ENCODE data around the gene POU5F2.

Gene POU5F2, protein sequence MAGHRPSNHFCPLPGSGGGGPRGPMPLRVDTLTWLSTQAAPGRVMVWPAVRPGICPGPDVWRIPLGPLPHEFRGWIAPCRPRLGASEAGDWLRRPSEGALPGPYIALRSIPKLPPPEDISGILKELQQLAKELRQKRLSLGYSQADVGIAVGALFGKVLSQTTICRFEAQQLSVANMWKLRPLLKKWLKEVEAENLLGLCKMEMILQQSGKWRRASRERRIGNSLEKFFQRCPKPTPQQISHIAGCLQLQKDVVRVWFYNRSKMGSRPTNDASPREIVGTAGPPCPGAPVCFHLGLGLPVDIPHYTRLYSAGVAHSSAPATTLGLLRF

DNA sequence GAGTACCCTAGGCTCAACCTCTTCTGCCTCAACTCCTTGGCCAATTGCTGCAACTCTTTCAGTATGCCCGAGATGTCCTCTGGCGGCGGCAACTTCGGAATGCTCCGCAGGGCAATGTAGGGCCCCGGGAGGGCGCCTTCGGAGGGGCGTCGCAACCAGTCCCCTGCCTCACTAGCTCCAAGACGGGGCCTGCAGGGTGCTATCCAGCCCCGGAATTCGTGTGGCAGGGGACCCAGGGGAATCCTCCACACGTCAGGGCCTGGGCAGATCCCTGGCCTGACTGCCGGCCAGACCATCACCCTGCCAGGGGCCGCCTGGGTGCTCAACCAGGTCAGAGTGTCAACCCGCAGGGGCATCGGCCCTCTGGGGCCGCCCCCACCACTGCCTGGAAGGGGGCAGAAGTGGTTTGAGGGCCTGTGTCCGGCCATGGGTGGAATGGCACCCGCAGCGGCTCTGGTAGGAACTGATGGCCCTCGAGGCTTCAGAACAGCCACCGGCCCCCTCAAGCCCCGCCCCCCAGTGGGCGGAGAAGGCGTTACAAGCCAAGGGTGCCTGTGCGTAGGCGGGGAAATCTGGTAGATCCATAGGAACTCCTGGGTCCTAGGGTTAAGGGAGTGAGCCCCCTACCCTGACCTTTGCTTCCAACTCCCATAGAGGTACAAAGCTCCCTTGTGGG is at the start of gene POU5F2:
TSS of gene POU5F2 (minus strand) at position 465 of the 676 bp plus-strand sequence. CDS start at position 428, 37 bp downstream.
- no peak for DNase-seq (ENCODE audit: low read depth in 2 of 2)

DNA sequence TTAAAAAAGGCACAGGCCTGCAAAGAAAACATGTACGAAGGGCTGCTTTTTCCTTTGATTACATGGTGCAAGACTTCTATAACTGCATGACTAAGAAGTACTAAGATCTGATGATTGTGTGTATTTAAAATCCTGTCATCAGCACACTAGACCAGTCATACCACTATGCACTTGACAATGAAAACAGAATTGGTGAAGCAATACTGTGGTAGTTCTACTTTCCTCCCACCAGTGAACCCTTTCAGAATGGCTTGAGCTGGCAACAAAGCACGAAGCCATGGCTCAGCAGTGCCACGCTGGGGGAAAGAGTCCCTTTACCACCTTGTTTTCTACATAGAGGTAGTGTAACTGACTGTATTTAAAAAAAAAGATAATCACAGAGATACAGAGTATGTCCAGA is 49.0 kb upstream of the POU5F2 start:
- DNase-seq (ENCODE audit: low read depth in 2 of 2): no peak

DNA sequence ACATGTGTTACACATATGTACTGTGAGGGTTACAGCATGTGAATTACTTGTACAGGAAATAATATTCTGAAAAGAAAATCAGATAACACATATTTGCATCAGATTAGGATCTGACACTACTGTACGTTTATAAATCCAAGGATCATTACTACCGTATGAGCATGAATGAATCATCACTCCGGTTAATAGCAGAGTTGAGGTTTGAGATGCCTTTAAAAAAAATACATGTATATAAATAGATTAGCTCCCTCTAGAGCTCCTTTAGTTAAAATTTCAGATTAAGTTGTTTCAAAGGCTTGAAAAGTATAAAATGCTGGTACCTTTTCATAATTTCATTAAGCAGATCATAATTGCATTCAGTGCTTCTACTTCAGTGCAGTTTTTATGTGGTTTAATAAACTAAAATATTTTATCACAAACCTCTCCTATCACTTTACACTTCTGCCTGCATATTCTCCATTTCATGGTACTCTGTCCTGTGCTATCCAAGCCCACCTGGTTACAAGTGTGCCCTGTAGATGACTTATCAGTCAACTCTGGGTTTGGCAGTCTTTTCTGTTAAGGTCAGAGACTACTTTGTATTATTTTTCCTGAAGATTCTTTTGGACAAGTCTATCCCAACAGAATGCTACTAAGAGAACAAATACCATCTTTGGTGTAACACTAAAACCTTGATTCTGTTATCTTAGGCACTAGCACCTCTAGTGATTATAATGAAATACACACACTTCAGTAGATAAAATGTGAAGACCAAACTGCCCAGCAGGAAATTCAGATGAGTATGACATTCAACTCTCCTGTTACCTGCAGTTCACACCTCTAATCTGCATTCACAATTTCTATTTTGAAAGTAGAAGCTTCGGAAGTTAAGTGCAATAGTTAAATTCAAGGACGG is 48.0 kb upstream of the POU5F2 start:
- DNase-seq (ENCODE audit: low read depth in 2 of 2): no peak

GRCh38 chr5:93787598-93787997 is 46.2 kb upstream of the POU5F2 start:
- DNase-seq (ENCODE audit: low read depth in 2 of 2): no peak

GRCh38 chr5:93785475-93785874 is 44.1 kb upstream of the POU5F2 start:
- DNase-seq (ENCODE audit: low read depth in 2 of 2): no peak

DNA sequence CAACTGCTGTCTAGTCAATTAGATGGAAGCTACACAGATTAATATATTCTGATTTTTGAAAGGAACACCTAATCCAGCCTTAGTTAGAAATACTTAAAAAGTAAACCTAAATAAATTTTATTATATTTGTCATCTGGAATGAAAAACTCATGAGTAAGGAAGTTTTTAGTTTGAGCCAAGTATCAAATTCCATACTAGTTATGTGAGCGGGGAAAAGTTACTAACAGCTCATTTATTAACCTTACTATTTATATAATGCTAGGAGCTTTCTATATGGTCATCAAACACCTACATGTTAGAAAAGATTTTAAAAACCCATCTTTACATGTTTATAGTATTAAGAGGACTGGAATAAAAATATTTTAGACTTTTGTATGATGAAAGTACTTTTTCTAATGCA is 41.6 kb upstream of the POU5F2 start:
- no peak for DNase-seq (ENCODE audit: low read depth in 2 of 2)

DNA sequence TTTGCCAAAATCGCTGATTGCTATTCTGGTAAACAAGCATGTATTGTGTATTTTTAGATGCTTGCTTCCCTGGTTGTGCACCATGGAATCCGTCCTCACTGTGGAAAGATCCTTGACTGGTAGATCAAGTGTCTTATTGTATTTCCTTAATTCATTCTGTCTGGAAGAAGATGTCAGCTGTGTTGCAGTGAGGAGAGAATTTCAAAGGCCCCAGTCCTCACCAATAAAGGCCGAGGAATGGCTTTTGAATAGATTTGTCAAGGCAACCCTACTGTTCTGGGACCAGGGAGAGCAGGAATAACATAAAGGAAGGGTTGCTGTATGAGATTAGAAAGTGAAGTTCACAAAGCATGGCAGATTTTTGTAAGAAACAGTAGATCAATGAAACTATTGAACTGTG is 36.2 kb upstream of the POU5F2 start:
- no peak for DNase-seq (ENCODE audit: low read depth in 2 of 2)

DNA sequence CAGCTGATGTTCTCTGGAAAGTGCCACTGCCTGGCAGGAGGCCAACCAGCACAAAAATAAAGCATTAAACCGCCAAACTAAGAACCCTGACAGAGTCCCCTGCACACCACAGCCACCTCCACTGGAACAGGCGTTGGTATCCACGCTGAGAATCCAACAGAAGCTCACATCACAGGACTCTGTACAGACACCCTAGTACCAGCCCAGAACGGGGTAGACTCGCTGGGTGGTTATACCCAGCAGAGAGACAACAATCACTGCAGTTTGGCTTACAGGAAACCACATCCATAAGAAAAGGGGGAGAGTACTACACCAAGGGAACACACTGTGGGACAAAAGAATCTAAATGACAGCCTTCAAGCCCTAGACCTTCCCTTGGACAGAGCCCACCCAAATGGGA is 15.0 kb upstream of the POU5F2 start:
- no peak for DNase-seq (ENCODE audit: low read depth in 2 of 2)

- DNase-seq (ENCODE audit: low read depth in 2 of 2): no peak
These were observed 14.3 kb upstream of the POU5F2 start for GRCh38 chr5:93755716-93756115.

DNA sequence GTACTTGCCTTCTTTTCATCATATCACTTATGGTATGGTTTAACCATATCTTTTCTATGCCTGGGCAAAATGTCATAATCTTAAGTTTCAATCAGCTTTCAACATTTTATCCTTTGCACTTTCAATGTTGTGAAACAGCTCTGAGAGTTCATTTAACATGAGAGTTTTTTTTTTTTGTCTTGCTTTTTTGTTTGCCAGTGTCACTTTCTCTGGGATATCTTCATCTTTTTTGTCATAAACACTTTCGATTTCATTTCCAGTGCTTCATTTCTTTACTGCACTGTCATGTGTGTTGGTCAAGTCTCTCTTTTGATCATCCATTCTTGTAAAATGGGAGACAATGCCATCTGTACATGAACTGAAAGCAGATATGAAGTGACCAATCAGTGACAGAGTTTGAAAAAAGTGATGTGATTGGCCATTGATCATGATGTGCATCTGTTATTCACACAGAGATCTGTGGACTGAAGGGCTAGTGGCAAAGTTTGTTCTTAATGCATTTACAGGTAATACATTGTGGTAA is 7.5 kb upstream of the POU5F2 start:
- no peak for DNase-seq (ENCODE audit: low read depth in 2 of 2)

- DNase-seq (ENCODE audit: low read depth in 2 of 2): no peak
These were observed 5.1 kb upstream of the POU5F2 start for GRCh38 chr5:93746406-93747056.

DNA sequence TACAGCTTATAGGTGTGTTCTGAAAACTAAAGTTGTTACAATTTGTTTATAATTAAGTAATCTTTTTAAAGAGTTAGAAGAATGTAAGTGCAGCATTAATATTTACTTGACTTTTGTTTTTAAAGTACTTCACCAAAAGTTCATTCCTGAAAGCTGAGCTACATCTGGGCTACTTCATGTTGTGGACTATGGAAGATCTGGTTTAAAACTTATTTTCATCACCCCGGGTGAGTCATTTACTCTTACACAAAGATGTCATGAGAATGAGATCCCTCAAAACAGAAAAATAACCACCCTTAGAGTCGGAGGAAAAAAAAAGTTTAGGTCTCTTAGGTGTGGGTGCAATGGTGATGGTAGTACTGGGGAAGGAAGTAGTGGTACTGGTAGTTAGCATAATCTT is 5.1 kb downstream of the POU5F2 start:
- DNase-seq (ENCODE audit: low read depth in 2 of 2): no peak

DNA sequence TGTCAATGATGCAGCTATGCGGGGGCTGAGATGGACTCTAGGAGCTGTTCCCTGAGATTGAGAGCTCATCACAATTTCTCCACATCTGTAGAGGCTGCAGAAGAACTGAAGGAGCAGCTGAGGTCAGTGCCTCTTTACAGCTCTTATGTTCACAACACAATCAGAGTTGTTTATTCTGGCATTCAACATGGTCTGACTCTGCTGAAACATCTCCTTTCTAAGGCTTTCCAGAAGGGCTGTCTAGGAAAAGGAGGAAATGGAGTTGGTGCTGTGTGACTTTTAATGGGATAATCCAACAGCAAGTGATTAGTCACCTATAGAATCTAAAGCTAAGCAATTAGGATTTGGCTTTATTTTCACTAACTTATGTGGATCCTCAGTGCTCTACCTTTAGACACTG is 6.0 kb downstream of the POU5F2 start:
- no peak for DNase-seq (ENCODE audit: low read depth in 2 of 2)

- DNase-seq (ENCODE audit: low read depth in 2 of 2): no peak
These were observed 9.4 kb downstream of the POU5F2 start for GRCh38 chr5:93731987-93732386.

GRCh38 chr5:93726595-93726994 is 14.8 kb downstream of the POU5F2 start:
- no peak for DNase-seq (ENCODE audit: low read depth in 2 of 2)

DNA sequence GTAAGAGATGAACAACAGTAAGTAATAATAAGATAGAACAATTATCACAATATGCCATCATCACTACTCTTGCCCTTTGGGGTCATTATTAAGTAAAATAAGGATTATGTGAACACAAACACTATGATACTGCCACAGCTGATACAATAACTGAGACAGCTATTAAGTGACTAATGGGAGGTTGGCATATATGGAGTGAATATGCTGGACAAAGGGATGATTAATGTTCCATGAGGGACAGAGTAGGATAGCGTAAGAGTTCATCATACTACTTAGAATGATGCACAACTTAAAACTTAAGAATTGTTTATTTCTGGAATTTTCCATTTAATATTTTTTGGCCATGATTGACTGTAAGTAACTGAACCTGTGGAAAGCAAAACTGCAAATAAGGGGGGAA is 16.6 kb downstream of the POU5F2 start:
- DNase-seq (ENCODE audit: low read depth in 2 of 2): no peak

DNA sequence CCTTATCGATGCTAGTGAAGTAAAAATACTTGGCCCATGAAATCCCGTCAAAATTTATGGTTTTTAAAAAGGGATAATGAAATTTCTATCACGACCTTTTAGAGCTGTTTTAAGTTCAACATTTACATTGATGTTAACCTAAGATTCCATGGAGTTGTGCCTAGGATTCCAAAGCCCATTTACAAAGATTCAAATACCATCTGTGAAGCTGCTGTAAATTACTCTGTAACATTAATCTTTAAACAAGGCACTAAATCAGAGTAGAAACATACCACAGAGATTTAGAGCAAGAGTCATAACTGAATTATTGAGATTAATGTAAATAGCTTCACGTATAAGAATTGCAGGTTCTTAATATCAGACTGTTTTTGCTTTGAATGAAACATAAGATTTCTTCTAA is 17.7 kb downstream of the POU5F2 start:
- DNase-seq (ENCODE audit: low read depth in 2 of 2): no peak

GRCh38 chr5:93723005-93723404 is 18.4 kb downstream of the POU5F2 start:
- DNase-seq (ENCODE audit: low read depth in 2 of 2): no peak

DNA sequence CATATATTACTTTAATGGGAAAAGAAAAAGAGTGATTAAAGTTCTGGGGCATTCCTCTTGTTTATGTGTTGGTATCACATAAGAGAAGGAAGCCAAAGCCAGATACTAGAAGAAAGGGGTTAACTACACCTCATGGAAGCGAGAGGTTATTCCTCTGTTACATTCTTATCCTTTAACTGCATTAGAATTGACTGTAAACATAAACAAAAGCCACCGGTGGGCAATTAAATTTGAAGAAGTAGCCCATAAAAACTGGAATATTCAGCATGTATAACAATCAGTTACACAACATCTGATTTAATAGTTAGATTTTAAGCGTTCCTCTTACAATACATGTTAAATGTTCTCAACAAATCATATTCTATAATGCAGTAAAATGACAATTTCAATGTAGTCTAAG is 18.8 kb downstream of the POU5F2 start:
- DNase-seq (ENCODE audit: low read depth in 2 of 2): no peak

DNA sequence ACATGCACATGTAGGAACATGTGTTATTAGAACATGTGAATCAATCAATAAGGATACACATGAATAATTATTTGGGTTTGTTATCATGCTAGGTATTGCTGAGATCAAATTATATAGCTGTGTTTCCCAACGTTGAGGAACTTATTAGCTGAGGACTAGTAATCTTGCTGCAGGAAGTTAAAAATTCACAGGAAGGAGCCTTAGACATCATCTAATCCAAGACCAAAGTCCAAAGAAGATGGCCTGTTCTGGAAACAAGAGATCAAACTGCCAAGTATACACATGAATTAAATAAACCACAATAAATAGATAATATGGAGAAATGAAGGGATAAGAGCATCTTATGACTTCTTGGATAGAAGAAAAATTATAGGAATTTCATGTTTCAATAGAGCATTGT is 19.9 kb downstream of the POU5F2 start:
- no peak for DNase-seq (ENCODE audit: low read depth in 2 of 2)

- DNase-seq (ENCODE audit: low read depth in 2 of 2): no peak
These were observed 20.3 kb downstream of the POU5F2 start for GRCh38 chr5:93721071-93721470.

DNA sequence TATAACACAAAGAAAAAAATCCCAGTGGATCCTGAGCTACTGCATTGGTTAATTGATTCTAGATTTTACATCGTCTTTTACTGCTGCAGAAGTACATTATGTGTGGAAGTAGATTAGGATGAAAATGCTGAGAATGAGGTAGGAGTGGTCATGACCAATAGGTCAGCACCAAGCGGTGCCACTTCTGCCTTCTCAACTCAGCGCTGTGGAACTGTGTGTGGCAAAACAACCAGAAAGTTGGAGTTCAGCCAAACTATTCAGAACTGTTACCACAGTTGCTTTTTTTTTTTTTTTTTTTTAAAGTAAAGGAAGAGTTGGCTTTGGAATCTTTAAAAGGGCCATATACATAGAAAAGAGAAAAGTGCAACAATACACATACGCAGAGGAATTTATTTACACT is 24.2 kb downstream of the POU5F2 start:
- DNase-seq (ENCODE audit: low read depth in 2 of 2): no peak
